ENCODE measurements around the gene LRRC17.

Gene LRRC17

GRCh38 chr7:102869195-102869594 is 43.6 kb upstream of the LRRC17 start:
- Histone ChIP-seq H3K4me3 (ENCODE audit: low read depth, low read length, poor library complexity, severe bottlenecking) (no peak overlapping the region), H3K4me2 (ENCODE audit: low read length) (no peak overlapping the region), H3K36me3 (ENCODE audit: insufficient read depth, low read length) (no peaks in the 10 kb centered on the region), H3K27me3 (ENCODE audit: insufficient read depth, low read length) (no peaks in the 10 kb centered on the region), H3K9me2 (ENCODE audit: low read depth, low read length) (no peaks in the 10 kb centered on the region), H3K9me3 (ENCODE audit: low read length) (no peaks in the 10 kb centered on the region), H2AFZ (ENCODE audit: low read length) (no peak overlapping the region), H3K79me2 (ENCODE audit: insufficient read depth, low read length) (no peaks in the 10 kb centered on the region), H3K9ac (ENCODE audit: low read length) (no peak overlapping the region), H3F3A (ENCODE audit: insufficient read depth, low read length) (no peaks in the 10 kb centered on the region), H3K27ac (ENCODE audit: low read depth, low read length, poor library complexity, severe bottlenecking) (no peak overlapping the region), H4K20me1 (ENCODE audit: insufficient read depth, low read length) (no peaks in the 10 kb centered on the region), H3K4me1 (ENCODE audit: insufficient read depth, low read length, severe bottlenecking) (no peaks in the 10 kb centered on the region)
- TF ChIP-seq CTCF (IDR thresholded peaks at IDR 0.05; ENCODE audit: low read length) (no peak), EZH2 (IDR thresholded peaks at IDR 0.05; ENCODE audit: borderline replicate concordance, low read length) (no peak)

- H3K9me3 ChIP-seq (ENCODE audit: low read length), result no peaks in the 10 kb centered on the region
- H3F3A ChIP-seq (ENCODE audit: insufficient read depth, low read length), result no peaks in the 10 kb centered on the region
- no peak overlapping the region for H2AFZ ChIP-seq (ENCODE audit: low read length)
- no peaks in the 10 kb centered on the region for H3K27me3 ChIP-seq (ENCODE audit: insufficient read depth, low read length)
- no peaks in the 10 kb centered on the region for H3K4me1 ChIP-seq (ENCODE audit: insufficient read depth, low read length, severe bottlenecking)
- no peaks in the 10 kb centered on the region for H3K9me2 ChIP-seq (ENCODE audit: low read depth, low read length)
- no peak overlapping the region for H3K4me3 ChIP-seq (ENCODE audit: low read depth, low read length, poor library complexity, severe bottlenecking)
- no peak for TF ChIP-seq EZH2 (IDR thresholded peaks at IDR 0.05; ENCODE audit: borderline replicate concordance, low read length)
- no peaks in the 10 kb centered on the region for H4K20me1 ChIP-seq (ENCODE audit: insufficient read depth, low read length)
- H3K79me2 ChIP-seq (ENCODE audit: insufficient read depth, low read length), result no peaks in the 10 kb centered on the region
- no peak overlapping the region for H3K4me2 ChIP-seq (ENCODE audit: low read length)
- no peak overlapping the region for H3K9ac ChIP-seq (ENCODE audit: low read length)
- H3K27ac ChIP-seq (ENCODE audit: low read depth, low read length, poor library complexity, severe bottlenecking), result no peak overlapping the region
- no peaks in the 10 kb centered on the region for H3K36me3 ChIP-seq (ENCODE audit: insufficient read depth, low read length)
These were observed 40.3 kb upstream of the LRRC17 start for GRCh38 chr7:102872460-102872859.

GRCh38 chr7:102873470-102874165 is 39.2 kb upstream of the LRRC17 start:
- H2AFZ ChIP-seq (ENCODE audit: low read length), result no peak overlapping the region
- no peak overlapping the region for H3K4me3 ChIP-seq (ENCODE audit: low read depth, low read length, poor library complexity, severe bottlenecking)
- no peaks in the 10 kb centered on the region for H3K9me3 ChIP-seq (ENCODE audit: low read length)
- no peaks in the 10 kb centered on the region for H3K9me2 ChIP-seq (ENCODE audit: low read depth, low read length)
- H3K27ac ChIP-seq (ENCODE audit: low read depth, low read length, poor library complexity, severe bottlenecking), result no peak overlapping the region
- H3K27me3 ChIP-seq (ENCODE audit: insufficient read depth, low read length), result no peaks in the 10 kb centered on the region
- TF ChIP-seq EZH2 (IDR thresholded peaks at IDR 0.05; ENCODE audit: borderline replicate concordance, low read length), result no peak
- TF ChIP-seq CTCF (IDR thresholded peaks at IDR 0.05; ENCODE audit: low read length), result no peak
- no peak overlapping the region for H3K4me2 ChIP-seq (ENCODE audit: low read length)
- H3K79me2 ChIP-seq (ENCODE audit: insufficient read depth, low read length), result no peaks in the 10 kb centered on the region
- H3F3A ChIP-seq (ENCODE audit: insufficient read depth, low read length), result no peaks in the 10 kb centered on the region
- H4K20me1 ChIP-seq (ENCODE audit: insufficient read depth, low read length), result no peaks in the 10 kb centered on the region
- no peaks in the 10 kb centered on the region for H3K36me3 ChIP-seq (ENCODE audit: insufficient read depth, low read length)
- no peak overlapping the region for H3K9ac ChIP-seq (ENCODE audit: low read length)
- no peaks in the 10 kb centered on the region for H3K4me1 ChIP-seq (ENCODE audit: insufficient read depth, low read length, severe bottlenecking)
